Measurements from ENCODE around the gene FCRL4. TPM values are rescaled to one million over a fixed set of nuclear protein-coding genes. Genes with fewer than 3 reads are reported as not detected.

The FCRL4 gene
- total and polyA plus RNA-seq, 2 of the 13 experiments (the other 11 are each of a cell fraction or from before 2014, with no cell fraction given), result not detected

DNA sequence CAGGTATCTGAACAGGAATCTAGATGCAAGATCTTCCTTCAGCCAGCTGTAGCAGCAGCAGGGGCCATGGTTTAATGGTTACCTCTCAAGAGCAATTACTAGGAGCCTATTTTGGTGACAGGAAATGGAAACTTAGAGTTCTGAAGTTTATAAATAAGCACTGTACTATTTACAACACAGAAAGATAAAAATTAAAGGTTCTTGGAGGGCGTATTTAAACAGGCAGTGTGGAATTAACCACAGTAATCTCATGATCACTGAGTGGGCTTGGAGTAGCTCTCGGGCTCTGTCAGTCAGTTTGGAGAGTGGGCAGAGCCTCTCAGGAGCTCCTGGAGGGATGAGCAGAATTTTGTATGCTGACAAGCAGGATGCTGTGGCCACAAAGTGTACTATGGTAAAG, 35.4 kb downstream of the FCRL4 start:
- Histone ChIP-seq H3K9me3 (ENCODE audit: low read length) (no peaks in the 10 kb centered on the region), H3K27ac (ENCODE audit: extremely low read length, insufficient read depth, low read length) (no peak overlapping the region), H3K36me3 (replicated peaks in 1 of 2; ENCODE audit: control insufficient read depth in 1 of 2, insufficient read depth in 2 of 2, low read length in 2 of 2) (no peaks in the 10 kb centered on the region), H3K27me3 (ENCODE audit: control insufficient read depth in 1 of 2, insufficient read depth in 2 of 2, low read length in 2 of 2) (no peaks in the 10 kb centered on the region; a peak in 1 of 5 replicates), H3K9ac (ENCODE audit: insufficient read depth, low read depth, low read length) (no peak overlapping the region), H4K20me1 (ENCODE audit: insufficient read depth, low read length) (no peaks in the 10 kb centered on the region), H2AFZ (ENCODE audit: low read length) (no peak overlapping the region), H3K79me2 (ENCODE audit: insufficient read depth, low read length) (no peaks in the 10 kb centered on the region), H3K4me3 (replicated peaks in 1 of 3; ENCODE audit: insufficient read depth in 1 of 3, low read depth in 2 of 3, low read length in 3 of 3) (no peak overlapping the region), H3K4me1 (ENCODE audit: insufficient read depth, low read length) (no peaks in the 10 kb centered on the region), H3K4me2 (ENCODE audit: low read depth, low read length) (no peak overlapping the region)
- ATAC-seq (no peak), DNase-seq (ENCODE audit: low spot score) (no peak), FAIRE-seq (no peak)
- intact Hi-C loops (cut with micrococcal nuclease; ENCODE audit: unreplicated experiment), result no loop called here
- WGBS (ENCODE audit: low lambda C conversion rate), result 7% methylated on average over 2 of the region's 2 CpGs
- no peak for TF ChIP-seq ELF3 (CRISPR knock-in tag; IDR thresholded peaks at IDR 0.05)
- TF ChIP-seq DNMT3B (CRISPR knock-in tag; conservative IDR thresholded peaks at IDR 0.05), result no peak
- ChIA-PET POLR2A (no interaction called here), CTCF (ENCODE audit: low intra/inter-chr PET ratio, low total read pairs) (no interaction called here)
- BruUV-seq (replicated peaks), result no TSS peak
- in situ Hi-C loops (cut with HindIII; ENCODE audit: extremely low pct_ligation_motif_present, low pct_unique_long_range_greater_than_20kb), result no loop called here

DNA sequence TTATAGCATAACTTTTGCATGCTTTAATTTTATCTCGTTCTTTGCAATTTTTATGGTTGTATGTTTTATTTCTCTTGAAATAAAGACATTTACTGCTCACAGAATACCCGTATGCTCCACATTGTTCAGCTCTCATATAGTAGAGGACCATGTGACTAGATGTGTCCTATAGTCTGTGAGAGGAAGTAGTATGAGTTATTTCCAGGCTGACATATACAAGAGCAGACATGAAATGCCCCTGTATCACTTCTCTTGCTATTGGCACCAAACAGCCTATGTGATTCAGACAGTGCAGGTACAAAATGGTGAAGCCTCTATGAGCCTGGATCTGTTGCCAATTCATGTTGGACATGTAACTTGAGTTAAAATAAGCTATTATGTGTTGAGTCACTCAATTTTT, 39.8 kb downstream of the FCRL4 start:
- no peaks in the 10 kb centered on the region for H3K4me1 ChIP-seq (ENCODE audit: insufficient read depth, low read length)
- H4K20me1 ChIP-seq (ENCODE audit: insufficient read depth, low read length), result no peaks in the 10 kb centered on the region
- H3K4me2 ChIP-seq (ENCODE audit: low read depth, low read length), result no peak overlapping the region
- intact Hi-C loops (cut with micrococcal nuclease; ENCODE audit: unreplicated experiment), result no loop called here
- CTCF ChIA-PET (ENCODE audit: low intra/inter-chr PET ratio, low total read pairs), result no interaction called here
- no peak overlapping the region for H3K9ac ChIP-seq (ENCODE audit: insufficient read depth, low read depth, low read length)
- whole genome bisulfite sequencing (ENCODE audit: low lambda C conversion rate), result 2% methylated on average over 2 of the region's 2 CpGs
- H3K27ac ChIP-seq (ENCODE audit: extremely low read length, insufficient read depth, low read length), result no peak overlapping the region
- H3K36me3 ChIP-seq (replicated peaks in 1 of 2; ENCODE audit: control insufficient read depth in 1 of 2, insufficient read depth in 2 of 2, low read length in 2 of 2), result no peaks in the 10 kb centered on the region
- no peak overlapping the region for H3K4me3 ChIP-seq (replicated peaks in 1 of 3; ENCODE audit: insufficient read depth in 1 of 3, low read depth in 2 of 3, low read length in 3 of 3)
- H3K9me3 ChIP-seq (ENCODE audit: low read length), result no peaks in the 10 kb centered on the region
- TF ChIP-seq NR1H2 (CRISPR knock-in tag; IDR thresholded peaks at IDR 0.05; ENCODE audit: borderline replicate concordance, low read depth), result no peak
- FAIRE-seq (no peak), DNase-seq (ENCODE audit: low spot score) (no peak), ATAC-seq (no peak)
- POLR2A ChIA-PET, result no interaction called here
- no peaks in the 10 kb centered on the region for H3K27me3 ChIP-seq (ENCODE audit: control insufficient read depth in 1 of 2, insufficient read depth in 2 of 2, low read length in 2 of 2)
- H3K79me2 ChIP-seq (ENCODE audit: insufficient read depth, low read length), result no peaks in the 10 kb centered on the region
- no peak overlapping the region for H2AFZ ChIP-seq (ENCODE audit: low read length)
- in situ Hi-C loops (cut with HindIII; ENCODE audit: extremely low pct_ligation_motif_present, low pct_unique_long_range_greater_than_20kb), result no loop called here
- no TSS peak for BruUV-seq (replicated peaks)
